KBM-7 (cell line): ENCODE measurements around the gene TMEM14C.
A peak's percentile ranks its signal among the peaks of the same experiment; 100 is the strongest.
"Not testable (repeated sequence)": the region's sequence is repeated elsewhere in the genome, so short reads cannot be mapped to it uniquely, and the experiment has no call there.

Source experiments
- DNase-seq: peaks from one replicate; pipeline ENCODE4 v3.0.0-alpha.2; 2015
- in situ Hi-C: fragments of 300-500 bp; cut with MboI; formaldehyde crosslinking; loops from 2 replicates; pipeline ENCODE4 v1.14.3; 2020; ENCODE audit warnings: low sequenced_read_pairs, low pct_unique_long_range_greater_than_20kb, mixed read lengths

The TMEM14C gene

DNA sequence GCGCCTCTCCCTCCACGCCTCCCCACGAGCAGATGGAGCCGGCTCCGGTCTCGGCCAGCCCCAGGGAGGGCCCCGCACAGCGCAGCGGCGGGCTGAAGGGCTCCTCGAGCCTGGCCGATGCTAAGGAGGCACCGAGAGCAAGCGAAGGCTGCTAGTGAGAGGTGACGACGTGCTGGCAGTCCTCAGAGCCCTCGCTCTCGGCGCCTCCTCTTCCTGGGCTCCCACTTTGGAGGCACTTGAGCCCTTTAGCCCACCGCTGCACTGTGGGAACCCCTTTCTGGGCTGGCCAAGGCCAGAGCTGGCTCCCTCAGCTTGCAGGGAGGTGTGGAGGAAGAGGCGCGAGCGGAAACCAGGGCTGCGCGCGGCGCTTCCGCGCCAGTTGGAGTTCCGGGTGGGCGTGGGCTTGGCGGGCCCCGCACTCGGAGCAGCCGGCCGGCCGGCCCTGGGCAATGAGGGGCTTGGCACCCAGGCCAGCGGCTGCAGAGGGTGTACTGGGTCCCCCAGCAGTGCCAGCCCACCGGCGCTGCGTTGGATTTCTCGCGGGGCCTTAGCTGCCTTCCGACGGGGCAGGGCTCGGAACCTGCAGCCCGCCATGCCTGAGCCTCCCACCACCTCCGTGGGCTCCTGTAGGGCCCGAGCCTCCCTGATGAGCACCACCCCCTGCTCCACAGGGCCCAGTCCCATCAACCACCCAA, 2.5 kb upstream of the TMEM14C start:
- peak; percentile 88 for DNase-seq
- in situ Hi-C loops: no loop called here

DNA sequence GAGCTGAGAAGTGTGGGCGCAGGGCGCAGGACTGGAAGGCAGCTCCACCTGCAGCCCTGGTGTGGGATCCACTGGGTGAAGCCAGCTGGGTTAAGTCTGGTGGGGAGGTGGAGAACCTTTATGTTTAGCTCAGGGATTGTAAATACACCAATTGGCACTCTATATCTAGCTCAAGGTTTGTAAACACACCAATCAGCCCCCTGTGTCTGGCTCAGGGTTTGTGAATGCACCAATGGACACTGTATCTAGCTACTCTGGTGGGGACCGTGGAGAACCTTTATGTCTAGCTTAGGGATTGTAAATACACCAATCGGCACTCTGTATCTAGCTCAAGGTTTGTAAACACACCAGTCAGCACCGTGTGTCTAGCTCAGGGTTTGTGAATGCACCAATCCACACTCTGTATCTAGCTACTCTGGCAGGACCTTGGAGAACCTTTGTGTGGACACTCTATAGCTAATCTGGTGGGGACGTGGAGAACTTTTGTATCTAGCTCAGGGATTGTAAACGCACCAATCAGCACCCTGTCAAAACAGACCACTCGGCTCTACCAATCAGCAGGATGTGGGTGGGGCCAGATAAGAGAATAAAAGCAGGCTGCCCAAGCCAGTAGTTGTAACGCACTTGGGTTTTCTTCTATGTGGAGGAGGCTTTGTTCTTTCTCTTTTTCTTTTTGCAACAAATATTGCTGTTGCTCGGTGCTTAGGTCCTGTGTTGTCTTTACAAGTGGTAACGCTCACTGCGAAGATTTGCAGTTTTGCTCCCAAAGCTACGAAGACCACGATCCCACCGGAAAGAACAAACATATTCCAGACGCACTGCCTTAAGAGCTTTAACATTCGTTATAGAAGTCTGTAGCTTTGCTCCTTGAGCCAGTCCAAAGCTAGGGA, 1.7 kb upstream of the TMEM14C start:
- in situ Hi-C loops: not testable (repeated sequence)
- peak; percentile 33 for DNase-seq

DNA sequence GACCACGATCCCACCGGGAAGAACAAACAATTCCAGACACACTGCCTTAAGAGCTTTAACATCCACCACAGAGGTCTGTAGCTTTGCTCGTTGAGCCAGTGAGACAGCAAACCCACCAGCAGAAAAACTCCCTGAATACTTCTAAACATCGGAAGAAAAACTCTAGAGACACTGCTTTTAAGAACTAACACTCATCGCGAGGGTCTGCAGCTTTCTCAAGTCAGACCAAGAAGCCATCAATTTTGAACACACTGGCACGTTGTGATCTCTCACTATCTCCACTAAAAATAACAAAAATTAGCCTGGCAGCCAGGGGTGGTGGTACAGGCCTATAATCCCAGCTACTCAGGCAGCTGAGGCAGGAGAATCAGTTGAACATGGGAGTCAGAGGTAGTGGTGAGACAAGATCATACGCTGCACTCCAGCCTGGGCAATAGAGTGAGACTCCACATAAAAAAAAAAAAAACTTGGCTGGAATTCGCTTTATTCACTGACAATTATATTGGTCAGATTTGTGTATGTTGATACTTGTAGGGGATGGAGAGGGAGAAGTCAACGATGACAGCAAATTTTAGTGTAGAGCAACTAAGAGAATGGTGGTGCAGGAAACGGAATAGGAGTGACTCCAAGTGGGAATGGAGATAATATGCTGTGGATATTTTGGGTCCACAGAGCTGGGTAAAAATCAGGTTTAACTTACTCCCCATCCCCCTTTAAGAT, 860 bp upstream of the TMEM14C start:
- DNase-seq: no peak

DNA sequence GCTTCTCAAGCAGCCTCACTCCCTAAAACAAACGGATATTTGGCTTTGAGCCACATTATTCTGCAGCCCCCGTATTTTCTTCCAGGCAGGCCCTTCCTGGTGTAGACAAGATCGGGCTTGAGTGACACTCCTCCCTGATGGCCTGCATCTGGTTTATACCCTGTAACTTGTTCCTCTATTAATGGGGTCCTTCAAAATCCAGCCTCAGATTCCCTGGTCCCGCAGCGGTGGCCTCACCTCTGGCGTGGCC, 375 bp upstream of the TMEM14C start:
- no peak for DNase-seq
- in situ Hi-C loops: no loop called here

More for the DNA sequence above, 860 bp upstream of the TMEM14C start:
- in situ Hi-C loops: no loop called here

DNA sequence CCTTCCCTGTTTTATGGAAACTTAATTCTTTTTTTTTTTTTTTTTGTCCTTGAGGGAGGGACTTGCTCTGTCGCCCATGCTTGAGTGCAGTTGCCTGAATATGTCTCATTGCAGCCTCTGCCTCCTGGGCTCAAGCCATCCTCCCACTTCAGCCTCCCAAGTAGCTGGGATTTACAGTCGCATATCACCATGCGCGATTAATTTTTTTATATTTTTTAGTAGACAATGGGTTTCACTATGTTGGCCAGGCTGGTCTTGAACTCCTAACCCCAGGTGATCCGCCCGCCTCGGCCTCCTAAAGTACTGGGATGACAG, 654 bp downstream of the TMEM14C start:
- DNase-seq: no peak
- in situ Hi-C loops: no loop called here

DNA sequence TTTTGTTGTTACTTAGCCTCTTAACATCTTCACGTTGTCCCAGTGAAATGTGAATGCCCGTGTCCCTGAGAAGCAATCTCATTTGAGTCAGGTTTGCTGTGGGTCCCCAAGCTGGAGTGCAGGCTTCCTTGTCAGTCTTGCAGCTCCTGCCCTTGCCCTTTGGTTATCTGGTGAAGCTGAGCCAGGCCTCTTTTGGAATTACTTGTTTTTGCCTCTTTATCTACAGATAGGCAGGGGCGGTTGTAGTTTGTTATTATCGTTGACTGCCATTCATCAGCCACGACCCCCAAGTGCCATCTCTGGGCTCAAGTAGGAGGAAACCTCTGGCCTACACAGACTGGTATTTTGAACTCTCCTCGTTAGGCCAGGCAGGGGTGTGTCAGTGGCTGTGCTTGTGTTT, 2.2 kb downstream of the TMEM14C start:
- in situ Hi-C loops: no loop called here
- no peak for DNase-seq

DNA sequence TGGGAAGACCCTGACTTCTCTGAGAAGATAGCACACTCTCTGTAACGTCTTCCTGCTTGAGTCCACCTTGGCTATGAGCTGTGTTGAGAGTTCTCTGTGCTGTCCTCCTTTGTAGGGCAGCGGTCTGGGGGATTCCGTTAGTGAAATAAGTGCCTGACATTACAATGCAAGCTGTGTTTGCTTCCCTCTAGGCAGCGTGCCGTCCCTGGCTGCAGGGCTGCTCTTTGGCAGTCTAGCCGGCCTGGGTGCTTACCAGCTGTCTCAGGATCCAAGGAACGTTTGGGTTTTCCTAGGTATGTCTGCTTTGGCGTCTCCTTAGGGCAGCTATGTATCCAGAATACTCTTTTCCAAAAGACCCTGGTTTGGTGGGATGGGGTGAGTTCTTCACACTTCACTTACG, 2.8 kb downstream of the TMEM14C start:
- no peak for DNase-seq
- in situ Hi-C loops: no loop called here

DNA sequence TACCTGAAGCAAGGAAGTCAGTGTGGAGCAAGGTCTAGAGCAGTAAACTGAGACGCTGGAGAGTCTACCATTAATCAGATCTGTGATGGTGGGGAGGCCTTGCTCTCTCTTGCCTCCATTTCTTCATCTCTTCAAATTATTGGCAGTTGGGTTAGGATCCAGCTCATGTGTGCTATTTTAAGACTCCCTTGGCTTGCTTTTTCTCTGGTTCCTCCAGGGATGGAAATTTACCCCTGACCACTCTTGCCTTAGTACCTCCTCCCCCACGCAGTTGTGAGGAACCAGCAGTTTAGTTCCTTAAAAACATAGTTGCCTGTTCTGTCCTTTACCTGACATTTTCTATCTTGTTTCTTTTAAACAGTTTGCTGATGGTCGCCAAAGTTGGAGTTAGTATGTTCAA, 7.4 kb downstream of the TMEM14C start:
- in situ Hi-C loops: no loop called here
- DNase-seq: peak; percentile 87

DNA sequence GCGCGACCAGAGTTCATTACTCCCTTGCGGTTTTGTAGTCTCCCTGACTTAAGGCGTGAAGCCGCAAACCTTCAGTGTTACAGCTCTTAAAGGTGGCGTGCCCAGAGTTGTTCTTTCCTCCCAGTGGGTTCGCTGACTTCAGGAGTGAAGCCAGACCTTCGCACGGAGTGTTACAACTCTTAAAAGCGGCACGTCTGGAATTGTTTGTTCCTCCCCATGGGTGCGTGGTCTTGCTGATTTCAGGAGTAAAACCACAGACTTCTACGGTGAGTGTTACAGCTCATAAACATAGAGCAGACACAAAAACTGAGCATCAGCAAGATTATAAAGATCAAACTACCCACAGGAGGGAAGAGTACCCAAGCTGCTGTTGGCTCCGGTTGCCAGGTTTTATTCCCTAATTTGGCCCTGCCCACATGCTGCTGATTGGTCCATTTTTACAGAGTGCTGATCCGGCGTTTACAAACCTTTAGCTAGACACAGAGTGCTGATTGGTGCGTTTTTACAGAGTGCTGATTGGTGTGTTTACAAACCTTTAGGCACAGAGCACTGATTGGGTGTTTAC, 10.4 kb downstream of the TMEM14C start:
- in situ Hi-C loops: no loop called here
- peak; percentile 92 for DNase-seq

DNA sequence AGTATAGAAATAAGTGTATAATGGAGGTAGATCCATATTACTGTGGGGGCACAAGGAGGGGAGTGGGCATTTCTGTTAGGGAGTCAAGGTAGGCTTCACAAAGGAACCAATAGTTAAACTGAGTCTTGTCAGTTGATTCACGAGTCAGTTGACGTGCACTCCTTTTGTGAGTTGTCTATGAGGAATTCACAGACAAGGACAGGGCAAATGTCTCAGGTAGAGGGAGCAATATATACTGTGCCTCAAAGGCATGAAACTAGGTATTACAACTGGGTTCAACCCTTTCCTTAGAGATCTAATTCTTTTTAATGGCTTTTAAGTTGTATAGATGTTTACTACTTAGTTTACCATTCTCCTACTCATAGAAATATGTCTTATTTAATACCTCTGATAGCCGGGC, 11.0 kb downstream of the TMEM14C start:
- DNase-seq: no peak

DNA sequence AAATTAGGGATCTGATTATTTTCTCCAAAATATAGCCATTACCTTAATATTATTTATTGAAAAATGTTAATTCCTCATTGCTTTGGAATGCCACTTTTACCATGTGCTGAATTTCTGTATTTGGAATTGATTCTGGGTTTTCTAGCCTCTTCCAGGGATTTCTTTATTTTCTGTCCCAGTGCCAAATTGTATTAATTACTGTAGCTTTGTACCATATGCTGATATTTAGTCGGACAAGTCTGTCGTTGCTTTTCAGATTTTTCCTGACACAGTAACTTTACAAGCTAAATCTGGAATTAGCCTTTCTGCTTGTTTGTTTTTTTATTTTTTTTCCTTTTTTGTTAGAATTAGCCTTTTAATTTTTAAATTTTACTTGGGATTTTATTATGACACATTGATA, 13.9 kb downstream of the TMEM14C start:
- in situ Hi-C loops: no loop called here
- DNase-seq: no peak

More for the DNA sequence above, 11.0 kb downstream of the TMEM14C start:
- in situ Hi-C loops: no loop called here

DNA sequence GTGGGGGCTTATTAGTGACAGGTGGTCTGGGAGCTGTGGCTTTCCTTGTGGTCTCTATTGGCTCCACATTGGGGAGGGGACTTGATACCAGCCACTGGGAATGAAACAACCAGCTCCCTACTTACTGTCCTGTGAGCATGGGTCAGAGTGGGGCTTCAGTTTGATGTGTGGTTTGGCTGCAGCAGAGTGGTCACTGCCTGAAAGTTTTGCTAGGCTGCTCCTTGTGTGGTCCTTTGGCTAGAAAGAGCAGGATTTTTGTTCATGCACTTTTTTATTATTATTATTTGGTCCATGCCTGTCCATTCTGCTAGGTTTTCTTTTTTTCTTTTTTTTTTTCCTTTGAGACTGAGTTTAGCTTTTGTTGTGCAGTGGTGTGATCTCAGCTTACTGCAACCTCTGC, 17.2 kb downstream of the TMEM14C start:
- no peak for DNase-seq
- in situ Hi-C loops: no loop called here

DNA sequence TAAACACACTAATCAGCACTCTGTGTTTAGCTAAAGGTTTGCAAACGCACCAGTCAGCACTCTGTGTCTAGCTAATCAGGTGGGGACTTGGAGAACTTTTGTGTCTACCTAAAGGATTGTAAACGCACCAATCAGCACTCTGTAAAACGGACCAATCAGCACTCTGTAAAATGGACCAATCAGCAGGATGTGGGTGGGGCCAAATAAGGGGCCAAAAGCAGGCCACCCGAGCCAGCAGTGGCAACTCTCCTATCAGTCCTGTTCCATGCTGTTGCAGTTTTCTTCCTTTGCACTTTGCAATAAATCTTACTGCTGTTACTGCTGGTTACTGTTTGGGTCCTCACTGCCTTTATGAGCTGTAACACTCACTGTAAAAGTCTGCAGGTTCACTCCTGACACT, 18.8 kb downstream of the TMEM14C start:
- DNase-seq, in situ Hi-C loops: not testable (repeated sequence)

DNA sequence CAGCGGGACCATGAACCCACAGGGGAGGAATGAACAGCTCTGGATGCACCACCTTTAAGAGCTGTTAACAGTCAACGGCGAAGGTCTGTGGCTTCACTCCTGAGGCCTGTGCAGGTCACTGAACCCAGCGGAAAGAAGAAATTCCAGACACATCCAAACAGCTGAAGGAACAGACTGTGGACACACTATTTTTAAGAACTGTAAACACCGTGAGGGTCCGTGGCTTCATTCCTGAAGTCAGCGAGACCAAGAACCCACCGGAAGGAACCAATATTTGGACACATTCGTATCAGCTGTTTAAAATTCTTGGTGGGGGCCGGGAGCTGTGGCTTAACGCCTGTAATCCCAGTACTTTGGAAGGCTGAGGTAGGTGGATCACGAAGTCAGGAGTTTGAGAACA, 19.4 kb downstream of the TMEM14C start:
- DNase-seq: no peak
- in situ Hi-C loops: no loop called here

DNA sequence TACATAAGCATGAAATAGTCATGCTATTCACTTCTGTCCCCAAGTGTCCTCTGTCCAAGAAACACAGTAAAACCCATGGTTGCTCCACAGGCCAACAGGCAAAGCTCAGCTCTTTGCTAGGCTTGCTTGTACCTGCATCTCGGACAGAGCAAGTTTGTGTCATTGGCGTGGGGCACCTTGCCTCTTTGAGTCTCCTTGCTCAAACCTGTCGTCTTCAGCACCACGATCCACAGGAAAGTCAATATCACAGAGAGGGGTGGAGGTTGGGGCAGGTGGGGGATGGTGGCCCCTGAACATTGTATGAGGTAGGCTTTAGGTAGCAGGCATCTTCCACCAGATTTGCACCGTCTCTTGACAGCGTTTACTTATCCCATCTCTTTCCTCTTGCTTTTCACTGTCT, 20.6 kb downstream of the TMEM14C start:
- DNase-seq: no peak
- in situ Hi-C loops: no loop called here

DNA sequence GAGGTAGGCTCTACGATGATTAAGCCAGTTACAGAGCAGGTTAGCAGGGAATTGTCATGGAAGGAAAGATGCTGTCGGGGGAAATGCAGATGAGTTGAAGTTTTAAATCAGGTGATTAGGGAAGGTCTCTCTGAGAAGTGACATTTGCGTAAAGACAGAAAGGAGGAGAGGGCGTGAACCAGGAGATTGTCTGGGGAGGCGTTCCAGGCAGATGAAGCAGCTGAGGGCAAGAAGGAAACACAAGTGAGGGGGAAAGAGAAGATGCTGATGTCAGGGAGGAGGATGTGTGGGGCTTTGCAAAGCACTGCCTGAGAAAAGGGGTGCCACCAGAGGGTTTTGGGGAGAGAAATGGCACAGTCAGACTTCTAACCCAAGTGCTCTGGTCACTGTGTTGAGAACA, 22.2 kb downstream of the TMEM14C start:
- no peak for DNase-seq
- in situ Hi-C loops: no loop called here

DNA sequence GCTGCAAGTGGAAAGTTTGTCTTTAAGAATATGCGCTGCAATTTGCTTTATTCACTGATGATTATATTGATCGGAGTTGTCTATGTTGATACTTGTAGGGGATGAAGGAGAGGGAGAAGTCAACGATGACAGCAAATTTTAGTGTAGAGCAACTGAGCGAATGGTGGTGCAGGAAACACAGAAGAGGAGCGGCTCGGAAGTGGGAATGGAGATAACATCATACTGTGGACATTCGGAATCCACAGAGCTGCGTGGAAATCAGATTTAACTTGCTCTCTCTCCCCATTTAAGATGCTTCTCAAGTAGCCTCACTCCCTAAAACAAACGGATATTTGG, 24.0 kb downstream of the TMEM14C start:
- in situ Hi-C loops: no loop called here
- DNase-seq: no peak

DNA sequence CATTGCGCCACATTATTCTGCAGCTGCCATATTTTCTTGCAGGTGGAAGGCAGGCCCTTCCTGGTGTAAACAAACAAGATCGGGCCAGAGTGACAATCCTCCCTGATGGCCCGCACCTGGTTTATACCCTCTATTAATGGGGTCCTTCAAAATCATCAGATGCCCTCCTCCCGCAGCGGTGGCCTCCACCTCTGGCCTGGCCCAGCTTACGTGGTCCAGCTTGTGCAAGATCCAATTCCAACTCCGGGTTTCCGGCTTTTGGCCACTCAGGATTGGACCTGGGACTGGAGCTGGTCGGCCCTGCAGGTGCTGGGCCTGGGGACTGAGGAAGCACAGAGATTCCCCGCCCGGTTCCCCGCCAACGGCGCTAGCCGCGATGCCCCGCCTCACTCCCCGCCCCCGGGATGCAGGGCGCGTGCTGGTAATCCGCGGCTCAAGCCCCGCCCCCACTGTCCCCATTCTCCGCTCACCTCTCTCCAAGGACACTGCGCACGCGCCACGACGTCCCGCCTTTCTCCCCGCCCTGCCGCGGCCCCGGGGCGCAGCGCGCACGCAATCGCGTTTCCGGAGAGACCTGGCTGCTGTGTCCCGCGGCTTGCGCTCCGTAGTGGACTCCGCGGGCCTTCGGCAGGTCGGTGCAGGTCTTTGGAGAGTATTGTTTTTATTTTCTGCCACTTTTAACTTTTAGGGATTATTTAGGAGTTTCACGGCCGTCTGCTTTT, 24.5 kb downstream of the TMEM14C start, which contains the start of gene TMEM14B:
Gene TMEM14B (plus strand): TSS at position 555 of the 722 bp plus-strand sequence. CDS start 1,441 bp downstream, outside the sequence.
- DNase-seq: peak; percentile 98
- in situ Hi-C loops: no loop called here

DNA sequence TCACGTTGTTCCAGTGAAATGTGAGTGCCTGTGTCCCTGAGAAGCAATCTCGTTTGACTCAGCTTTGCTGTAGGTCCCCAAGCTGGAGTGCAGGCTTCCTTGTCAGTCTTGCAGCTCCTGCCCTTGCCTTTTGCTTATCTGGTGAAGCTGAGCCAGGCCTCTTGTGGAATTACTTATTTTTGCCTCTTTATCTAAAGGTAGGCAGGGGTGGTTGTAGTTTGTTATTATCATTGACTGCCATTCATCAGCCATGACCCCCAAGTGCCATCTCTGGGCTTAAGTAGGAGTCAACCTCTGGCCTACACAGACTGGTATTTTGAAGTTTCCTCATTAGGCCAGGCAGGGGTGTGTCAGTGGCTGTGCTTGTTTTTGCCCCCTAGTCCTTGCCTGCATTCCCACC, 26.9 kb downstream of the TMEM14C start:
- in situ Hi-C loops: no loop called here
- no peak for DNase-seq
